K562 (cell line): ENCODE results near the gene ZNF451. TPM values are rescaled to one million over a fixed set of nuclear protein-coding genes. Genes with fewer than 3 reads are reported as not detected.

Source experiments
- ATAC-seq: fragments of 200-7000 bp; cut with Tn5 transposase; 3 replicates; pipeline ENCODE4 v1.9.1; 2020; ENCODE audit warnings: moderate library complexity
- BruUV-seq: library from RNA; stranded (reverse); fragments of 400-500 nt; replicated peaks from 2 replicates; lab custom pipeline; 2021; lab: Mats Ljungman, UMichigan
- CTCF ChIA-PET: fragments of 300-600 bp; formaldehyde crosslinking; extraction: SDS; loops from one replicate; lab custom pipeline; 2021; ENCODE audit warnings: low intra/inter-chr PET ratio; lab: Yijun Ruan, JAX
- POLR2A ChIA-PET: fragments of 300-600, 350-650 bp; sonication (Branson Sonifier 250); formaldehyde crosslinking; extraction: SDS; loops from one replicate; lab custom pipeline; 2021; ENCODE audit warnings: antibody characterized with exemption, inconsistent platforms; lab: Yijun Ruan, JAX
- DNase-seq, 4 experiments: peaks; one replicate each; pipeline versions ENCODE4 v3.0.0 to v3.0.0-alpha.2; 2011 to 2018; ENCODE audit warnings: low spot score in 3 of 4, mixed read lengths in 3 of 4; ENCODE audit errors: extremely low read depth in 1 of 4
- FAIRE-seq: peaks from 2 replicates; lab custom pipeline; 2011; peaks lifted over from hg19 to GRCh38; lab: Jason Lieb, UNC
- H2AFZ ChIP-seq: 2 replicates; pipeline ENCODE4 v1.6.0; 2011; ENCODE audit warnings: low read depth, low read length, control low read depth, inconsistent platforms
- H3K27ac ChIP-seq: fragments of 200-600 bp; 3 replicates; pipeline ENCODE4 v1.8.0; 2011; ENCODE audit warnings: low read depth, mild to moderate bottlenecking, control low read depth, inconsistent platforms, low read length, moderate library complexity, mixed read lengths; ENCODE audit errors: extremely low read depth
- H3K27me3 ChIP-seq, 2 experiments: fragments of 300-600 bp in 1 of 2; 2 replicates in 1 of 2; 3 replicates in 1 of 2; pipeline versions ENCODE4 v1.6.0 to v1.8.0; 2011; ENCODE audit warnings: inconsistent platforms in 2 of 2, low read length in 2 of 2, mild to moderate bottlenecking in 1 of 2, mixed read lengths in 1 of 2, moderate library complexity in 1 of 2; ENCODE audit not compliant: control insufficient read depth in 2 of 2, insufficient read depth in 2 of 2
- H3K36me3 ChIP-seq: fragments of 300-600 bp; 3 replicates; pipeline ENCODE4 v1.8.0; 2011; ENCODE audit warnings: mild to moderate bottlenecking, low read length, inconsistent platforms; ENCODE audit not compliant: control insufficient read depth, insufficient read depth
- H3K4me1 ChIP-seq, 2 experiments: fragments of 200-600 bp in 1 of 2; replicated peaks in 1 of 2; 2 replicates in 1 of 2; 3 replicates in 1 of 2; pipeline versions ENCODE4 v1.5.1 to v1.8.0; 2011; ENCODE audit warnings: inconsistent platforms in 2 of 2, low read length in 2 of 2, mild to moderate bottlenecking in 1 of 2, mixed read lengths in 1 of 2, moderate library complexity in 1 of 2; ENCODE audit not compliant: control insufficient read depth in 2 of 2, insufficient read depth in 2 of 2
- H3K4me2 ChIP-seq: 2 replicates; pipeline ENCODE4 v1.6.1; 2011; ENCODE audit warnings: low read length, control low read depth, inconsistent platforms, mixed read lengths; ENCODE audit not compliant: insufficient read depth
- H3K4me3 ChIP-seq: fragments of 200-600 bp; sonication (generic), shearing (Covaris generic); 2 replicates; pipeline ENCODE4 v1.5.1; 2016; ENCODE audit warnings: control low read depth, inconsistent platforms
- H3K79me2 ChIP-seq: fragments of 200-600 bp; 3 replicates; pipeline ENCODE4 v1.8.0; 2011; ENCODE audit warnings: low read length, inconsistent platforms; ENCODE audit not compliant: control insufficient read depth, insufficient read depth
- H3K9ac ChIP-seq, 2 experiments: 2 replicates each; pipeline versions ENCODE4 v1.6.0 to v1.6.1; 2011; ENCODE audit warnings: low read depth in 2 of 2, low read length in 2 of 2, control low read depth in 1 of 2, inconsistent platforms in 1 of 2, mild to moderate bottlenecking in 1 of 2, mixed read lengths in 1 of 2; ENCODE audit not compliant: insufficient read depth in 1 of 2
- H3K9me1 ChIP-seq: one replicate; pipeline ENCODE4 v1.6.0; 2011; ENCODE audit warnings: inconsistent platforms, mild to moderate bottlenecking, low read length, moderate library complexity; ENCODE audit not compliant: control insufficient read depth, insufficient read depth
- H3K9me3 ChIP-seq: replicated peaks from 2 replicates; pipeline ENCODE4 v1.5.1; 2011; ENCODE audit warnings: low read depth, low read length, inconsistent platforms; ENCODE audit not compliant: control insufficient read depth, insufficient read depth
- H4K20me1 ChIP-seq: replicated peaks from 2 replicates; pipeline ENCODE4 v1.6.1; 2011; ENCODE audit warnings: low read length, inconsistent platforms, mixed read lengths; ENCODE audit not compliant: control insufficient read depth, insufficient read depth
- ARHGAP35 ChIP-seq: fragments of 450-650 bp; IDR thresholded peaks from 2 replicates; pipeline ENCODE4 v1.6.1; 2018; ENCODE audit not compliant: partially characterized antibody
- ARID1B ChIP-seq: fragments of 450-650 bp; IDR thresholded peaks from 2 replicates; pipeline ENCODE4 v1.6.1; 2016; ENCODE audit warnings: antibody characterized with exemption, mild to moderate bottlenecking, inconsistent platforms
- ARID3B ChIP-seq: fragments of 250-450 bp; sonication (Bioruptor Pico); IDR thresholded peaks from 2 replicates; pipeline ENCODE4 v1.4.0; 2020; ENCODE audit warnings: borderline replicate concordance
- ETV1 ChIP-seq: fragments of 450-650 bp; conservative IDR thresholded peaks from 2 replicates; pipeline ENCODE4 v1.6.1; 2016; ENCODE audit warnings: missing genetic modification characterization, control low read depth, low read depth, missing compliant biosample characterization
- ETV5 ChIP-seq: sonication (generic); formaldehyde crosslinking; IDR thresholded peaks from 2 replicates; pipeline ENCODE4 v1.4.0; 2020; ENCODE audit warnings: low read depth, mild to moderate bottlenecking, missing genetic modification reagents
- ETV6 ChIP-seq, 3 experiments: fragments of 150-350 bp in 1 of 3; sonication (generic) in 1 of 3; formaldehyde crosslinking in 1 of 3; IDR thresholded peaks; 2 replicates each; pipeline versions ENCODE4 v1.6.1 to v1.8.0; 2014 to 2022; ENCODE audit warnings: borderline replicate concordance in 2 of 3, low read depth in 2 of 3, antibody characterized with exemption in 1 of 3, low read length in 1 of 3, mild to moderate bottlenecking in 1 of 3, missing genetic modification reagents in 1 of 3
- MAZ ChIP-seq, 2 experiments: fragments of 450-650 bp in 1 of 2; sonication (generic) in 1 of 2; formaldehyde crosslinking; IDR thresholded peaks in 1 of 2; conservative IDR thresholded peaks in 1 of 2; 2 replicates each; pipeline versions ENCODE4 v1.4.0 to v1.5.0; 2020; ENCODE audit warnings: mild to moderate bottlenecking in 1 of 2, missing genetic modification reagents in 1 of 2
- MLLT1 ChIP-seq, 2 experiments: fragments of 450-650 bp; IDR thresholded peaks; 2 replicates each; pipeline ENCODE4 v1.6.1; 2016
- MXI1 ChIP-seq: IDR thresholded peaks from 2 replicates; pipeline ENCODE4 v1.6.1; 2011; ENCODE audit warnings: low read depth, mild to moderate bottlenecking, improper control_type of control experiment, low read length
- NR2F6 ChIP-seq: fragments of 450-650 bp; formaldehyde crosslinking; IDR thresholded peaks from 2 replicates; pipeline ENCODE4 v1.4.0; 2020; ENCODE audit warnings: mild to moderate bottlenecking
- PPARD ChIP-seq: fragments of 250-450 bp; sonication (Bioruptor Pico); IDR thresholded peaks from 2 replicates; pipeline ENCODE4 v1.8.0; 2022; ENCODE audit warnings: inconsistent platforms, mild to moderate bottlenecking, moderate library complexity
- SRSF1 ChIP-seq: fragments of 200-400 bp; formaldehyde crosslinking; IDR thresholded peaks from 2 replicates; pipeline ENCODE4 v1.6.1; 2017; ENCODE audit warnings: mild to moderate bottlenecking, low read depth, low read length, moderate library complexity
- TFAP4 ChIP-seq: sonication (generic); formaldehyde crosslinking; IDR thresholded peaks from 2 replicates; pipeline ENCODE4 v1.8.0; 2022; ENCODE audit warnings: missing genetic modification reagents, mild to moderate bottlenecking, moderate library complexity, borderline replicate concordance
- ZNF121 ChIP-seq: sonication (generic); formaldehyde crosslinking; conservative IDR thresholded peaks from 2 replicates; pipeline ENCODE4 v1.8.0; 2022; ENCODE audit warnings: missing genetic modification reagents
- ZNF175 ChIP-seq: fragments of 200-800 bp; sonication (Bioruptor generic); IDR thresholded peaks from 2 replicates; pipeline ENCODE4 v1.6.1; 2016; ENCODE audit warnings: low read depth, mild to moderate bottlenecking, missing genetic modification characterization, missing compliant biosample characterization
- ZNF354B ChIP-seq: fragments of 250-450 bp; sonication (Bioruptor Pico); IDR thresholded peaks from 2 replicates; pipeline ENCODE4 v1.4.0; 2020
- ZNF561 ChIP-seq: fragments of 450-650 bp; formaldehyde crosslinking; conservative IDR thresholded peaks from 2 replicates; pipeline ENCODE4 v1.4.0; 2020; ENCODE audit warnings: mild to moderate bottlenecking, moderate library complexity
- ZNF696 ChIP-seq: fragments of 250-450 bp; sonication (Bioruptor Pico); conservative IDR thresholded peaks from 2 replicates; pipeline ENCODE4 v1.4.0; 2020; ENCODE audit warnings: mild to moderate bottlenecking, moderate library complexity
- ZSCAN32 ChIP-seq: fragments of 450-650 bp; formaldehyde crosslinking; IDR thresholded peaks from 2 replicates; pipeline ENCODE4 v1.4.0; 2020; ENCODE audit warnings: mild to moderate bottlenecking, moderate library complexity
- in situ Hi-C: fragments of 300-500 bp; cut with MboI; formaldehyde crosslinking; loops from 4 replicates; pipeline ENCODE4 v1.15.0; 2018; ENCODE audit warnings: inconsistent platforms, mixed read lengths
- intact Hi-C: fragments of 100-400 bp; cut with micrococcal nuclease; formaldehyde crosslinking; loops from 2 replicates; pipeline ENCODE4 v1.14.2; 2022
- polyA plus RNA-seq, 8 experiments: library from polyadenylated mRNA; depleted of rRNA in 4 of 8; stranded (reverse) in 5 of 8; unstranded in 3 of 8; fragments of >200 nt; fragmentation: Nextera tagmentation in 2 of 8; fragmentation: Illumina TruSeq in 1 of 8; extraction: Ambion mirVana in 2 of 8; extraction: Trizol in 1 of 8; gene quantifications; 2 replicates each; pipeline versions ENCODE4 v1.2.1 to v1.2.3, GENCODE V29; 2011 to 2014; ENCODE audit warnings: inconsistent platforms in 1 of 8, missing spikeins in 1 of 8
- total RNA-seq, 7 experiments: library from RNA; depleted of rRNA in 6 of 7; stranded (reverse); fragments of >200 nt in 6 of 7; fragmentation: Illumina TruSeq in 2 of 7; extraction: Trizol in 2 of 7; gene quantifications; 2 replicates each; pipeline versions ENCODE4 v1.2.1 to v1.2.3, GENCODE V29; 2011 to 2021; ENCODE audit warnings: low replicate concordance in 1 of 7

ZNF451 gene
- total and polyA plus RNA-seq, 9 of the 15 experiments (the other 6 are each of a cell fraction or from before 2014, with no cell fraction given): 16.1 to 74.3 (median 38.3) TPM

- TF ChIP-seq ARID3B (no peak), ARHGAP35 (no peak), ZNF354B (CRISPR knock-in tag) (no peak), ETV1 (0 out of 2 replicates have a peak, but pooled peaks have one; percentile 15), ARID1B (peak; percentile 35; the same call in 1 of the 2 replicates), ZSCAN32 (CRISPR knock-in tag) (no peak), ETV6 (IDR thresholded peaks at IDR 0.05; ENCODE audit: borderline replicate concordance in 1 of 2, low read depth in 2 of 2, low read length in 1 of 2) (no peak), ETV6 (CRISPR knock-in tag; IDR thresholded peaks at IDR 0.05; ENCODE audit: borderline replicate concordance) (no peak)
- TF ChIP-seq, all 486 proteins: peak for 3
Observed at GRCh38 chr6:57207872-57208271, 117.9 kb downstream of the ZNF451 start (continued).

GRCh38 chr6:57209030-57209429 is 119.0 kb downstream of the ZNF451 start:
- BruUV-seq: no TSS peak
- POLR2A ChIA-PET: interaction anchor here (1.0 kb wide), 1 partner anchor 33 kb away, joined by 3 read pairs; no protein-coding TSS in a partner anchor
- Histone ChIP-seq H2AFZ (no peak overlapping the region), H3K9ac (no peak overlapping the region), H3K9me1 (no peaks in the 10 kb centered on the region), H3K4me2 (no peak overlapping the region), H3K4me1 (peaks cover 3 to 17% of the 10 kb centered on the region in 2 experiments; a peak in 3 of 5 replicates), H3K27me3 (no peaks in the 10 kb centered on the region), H3K4me3 (no peak overlapping the region), H3K9me3 (no peaks in the 10 kb centered on the region), H4K20me1 (no peaks in the 10 kb centered on the region), H3K79me2 (peaks cover 73% of the 10 kb centered on the region), H3K27ac (peak overlapping the region; percentile 30; the same call in 1 of the 3 replicates), H3K36me3 (peaks cover 22% of the 10 kb centered on the region)
- CTCF ChIA-PET: no interaction called here
- ATAC-seq (peak; percentile 43), DNase-seq (no peak), FAIRE-seq (no peak)
- intact Hi-C loops (no loop called here), in situ Hi-C loops (no loop called here)
- TF ChIP-seq TFAP4 (CRISPR knock-in tag): no peak
- TF ChIP-seq ZNF696 (CRISPR knock-in tag): no peak
- no peak for TF ChIP-seq NR2F6 (CRISPR knock-in tag)
- TF ChIP-seq ZNF175 (CRISPR knock-in tag): no peak
- TF ChIP-seq MAZ (CRISPR knock-in tag; conservative IDR thresholded peaks at IDR 0.05 in 1 of 2, IDR thresholded peaks at IDR 0.05 in 1 of 2): no peak
- no peak for TF ChIP-seq MXI1
- TF ChIP-seq ZNF561 (CRISPR knock-in tag): no peak
- TF ChIP-seq SRSF1: no peak
- TF ChIP-seq ZNF121 (CRISPR knock-in tag): no peak
- TF ChIP-seq PPARD (CRISPR knock-in tag): no peak
- TF ChIP-seq ETV5 (CRISPR knock-in tag): no peak
- no peak for TF ChIP-seq MLLT1 (IDR thresholded peaks at IDR 0.05)
